ENCODE data around the gene CD74.

CD74 gene

DNA sequence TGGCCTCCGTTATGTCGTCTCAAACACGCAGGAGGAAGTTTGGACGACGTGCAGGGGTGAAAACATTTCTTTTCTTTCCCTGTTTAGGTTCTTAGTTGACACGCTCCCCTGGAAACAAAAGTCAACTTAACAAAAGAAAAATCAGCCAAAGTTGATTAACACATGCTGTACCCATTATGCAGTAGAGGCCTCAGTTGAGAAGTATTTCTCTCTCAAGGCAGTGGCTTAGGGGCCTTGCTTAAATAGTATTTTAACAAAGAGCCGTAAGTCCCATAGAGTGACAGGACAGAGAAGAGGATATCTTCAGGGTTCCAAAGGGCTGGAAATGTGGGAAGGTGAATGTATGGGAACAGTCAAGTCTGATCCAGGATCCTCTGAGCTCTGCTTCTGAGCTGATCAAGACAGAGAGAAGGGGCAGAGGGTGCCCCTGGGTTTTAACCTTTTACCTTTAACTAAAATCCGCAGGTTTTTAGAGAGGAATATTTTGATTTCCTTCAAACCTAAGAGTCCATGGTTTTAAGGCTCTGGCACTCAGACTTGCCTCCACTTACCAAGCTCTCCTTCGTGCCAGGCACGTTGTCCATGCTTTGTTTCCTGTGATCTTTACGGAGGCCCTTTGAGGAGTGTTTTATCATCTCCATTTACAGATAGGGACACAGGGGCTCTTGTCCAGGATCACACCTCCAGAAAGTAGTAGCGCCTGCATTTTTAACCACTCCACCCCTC lies 629 bp upstream of the CD74 start:
- no peak overlapping the region for H3K4me3 ChIP-seq (ENCODE audit: low read depth, low read length)

GRCh38 chr5:150411245-150411979 lies 1.3 kb downstream of the CD74 start:
- DNase-seq (ENCODE audit: low read depth, low spot score): no peak
- CTCF ChIA-PET: interaction anchor here (1.1 to 1.5 kb wide), 4 partner anchors 8 to 575 kb away, joined by 3 to 4 read pairs (median 3); no protein-coding TSS in a partner anchor
- POLR2A ChIA-PET: no interaction called here
- no peak for TF ChIP-seq CTCF (IDR thresholded peaks at IDR 0.05; ENCODE audit: insufficient read depth, low read length, missing control alignments)
- no peak overlapping the region for H3K4me3 ChIP-seq (ENCODE audit: low read depth, low read length)

More for the DNA sequence above, 629 bp upstream of the CD74 start:
- ChIA-PET CTCF (interaction anchor here (1.3 to 1.7 kb wide), 2 partner anchors 12 to 19 kb away, joined by 5 to 6 read pairs; no protein-coding TSS in a partner anchor), POLR2A (no interaction called here)
- DNase-seq (ENCODE audit: low read depth, low spot score): no peak
- TF ChIP-seq CTCF (IDR thresholded peaks at IDR 0.05; ENCODE audit: insufficient read depth, low read length, missing control alignments): no peak

- POLR2A ChIA-PET: no interaction called here
- H3K4me3 ChIP-seq (ENCODE audit: low read depth, low read length): no peak overlapping the region
- TF ChIP-seq CTCF (IDR thresholded peaks at IDR 0.05; ENCODE audit: insufficient read depth, low read length, missing control alignments): no peak
- DNase-seq (ENCODE audit: low read depth, low spot score): no peak
- CTCF ChIA-PET: interaction anchor here (0.6 to 1.5 kb wide), 6 partner anchors 9 to 574 kb away, joined by 3 to 4 read pairs (median 3); no protein-coding TSS in a partner anchor
Observed at GRCh38 chr5:150410524-150411244, 2.0 kb downstream of the CD74 start.

GRCh38 chr5:150409638-150410523 lies 2.8 kb downstream of the CD74 start:
- no peak for DNase-seq (ENCODE audit: low read depth, low spot score)
- POLR2A ChIA-PET: no interaction called here
- no peak overlapping the region for H3K4me3 ChIP-seq (ENCODE audit: low read depth, low read length)
- CTCF ChIA-PET: interaction anchor here (0.8 to 1.5 kb wide), 6 partner anchors 10 to 574 kb away, joined by 3 to 4 read pairs (median 3); no protein-coding TSS in a partner anchor
- no peak for TF ChIP-seq CTCF (IDR thresholded peaks at IDR 0.05; ENCODE audit: insufficient read depth, low read length, missing control alignments)

GRCh38 chr5:150408231-150408943 lies 4.3 kb downstream of the CD74 start:
- TF ChIP-seq CTCF (IDR thresholded peaks at IDR 0.05; ENCODE audit: insufficient read depth, low read length, missing control alignments): no peak
- POLR2A ChIA-PET: no interaction called here
- H3K4me3 ChIP-seq (ENCODE audit: low read depth, low read length): no peak overlapping the region
- CTCF ChIA-PET: no interaction called here
- no peak for DNase-seq (ENCODE audit: low read depth, low spot score)
